CD4-positive, alpha-beta T cell treated with Interleukin-17A for 4 hours (primary cell): Measurements from ENCODE around the gene PCYOX1L.
"Not testable (repeated sequence)": the region's sequence is repeated elsewhere in the genome, so short reads cannot be mapped to it uniquely, and the experiment has no call there.

Experiments used
- DNase-seq: peaks from one replicate; pipeline ENCODE4 v3.0.0-alpha.2; 2020; ENCODE audit warnings: mixed read lengths

PCYOX1L gene

GRCh38 chr5:149389552-149390495 is 32.0 kb downstream of the PCYOX1L start:
- no peak for DNase-seq

DNA sequence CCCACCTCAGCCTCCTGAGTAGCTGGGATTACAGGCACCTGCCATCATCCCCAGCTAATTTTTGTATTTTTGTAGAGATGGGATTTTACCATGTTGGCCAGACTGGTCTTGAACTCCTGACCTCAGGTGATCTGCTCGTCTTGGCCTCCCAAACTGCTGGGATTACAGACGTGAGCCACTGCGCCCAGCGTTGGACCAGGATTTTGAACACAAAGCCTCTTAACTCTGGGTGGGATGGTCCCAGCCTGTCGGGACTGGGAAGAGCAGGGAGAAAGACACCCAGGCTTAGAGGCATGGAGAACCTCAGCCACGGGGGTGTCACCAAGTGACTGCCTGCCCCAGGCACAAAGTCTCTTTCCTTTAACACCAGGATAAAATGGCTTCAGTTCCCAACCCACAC is 33.2 kb downstream of the PCYOX1L start:
- not testable (repeated sequence) for DNase-seq

GRCh38 chr5:149391524-149391923 is 33.7 kb downstream of the PCYOX1L start:
- DNase-seq = no peak

- no peak for DNase-seq
Observed at GRCh38 chr5:149392718-149393117, 34.9 kb downstream of the PCYOX1L start.

GRCh38 chr5:149394996-149395395 is 37.1 kb downstream of the PCYOX1L start:
- DNase-seq = not testable (repeated sequence)

GRCh38 chr5:149397530-149397929 is 39.7 kb downstream of the PCYOX1L start:
- no peak for DNase-seq

DNA sequence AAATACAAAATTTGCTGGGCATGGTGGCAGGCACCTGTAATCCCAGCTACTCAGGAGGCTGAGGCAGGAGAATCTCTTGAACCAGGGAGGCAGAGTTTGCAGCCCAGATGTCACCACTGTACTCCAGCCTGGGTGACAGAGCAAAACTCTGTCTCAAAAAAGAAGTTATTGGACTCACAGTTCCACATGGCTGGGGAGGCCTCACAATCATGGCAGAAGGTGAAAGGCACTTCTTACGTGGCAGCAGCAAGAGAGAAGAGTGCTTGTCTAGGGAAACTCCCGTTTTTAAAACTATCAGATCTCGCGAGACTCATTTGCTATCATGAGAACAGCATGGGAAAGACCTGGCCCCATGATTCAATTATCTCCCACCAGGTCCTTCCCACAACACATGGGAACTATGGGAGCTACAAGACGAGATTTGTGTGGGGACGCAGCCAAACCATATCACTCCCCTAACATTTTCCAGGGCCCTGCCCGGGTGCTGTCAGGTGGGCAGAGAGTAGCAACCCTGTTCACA is 41.0 kb downstream of the PCYOX1L start:
- not testable (repeated sequence) for DNase-seq

DNA sequence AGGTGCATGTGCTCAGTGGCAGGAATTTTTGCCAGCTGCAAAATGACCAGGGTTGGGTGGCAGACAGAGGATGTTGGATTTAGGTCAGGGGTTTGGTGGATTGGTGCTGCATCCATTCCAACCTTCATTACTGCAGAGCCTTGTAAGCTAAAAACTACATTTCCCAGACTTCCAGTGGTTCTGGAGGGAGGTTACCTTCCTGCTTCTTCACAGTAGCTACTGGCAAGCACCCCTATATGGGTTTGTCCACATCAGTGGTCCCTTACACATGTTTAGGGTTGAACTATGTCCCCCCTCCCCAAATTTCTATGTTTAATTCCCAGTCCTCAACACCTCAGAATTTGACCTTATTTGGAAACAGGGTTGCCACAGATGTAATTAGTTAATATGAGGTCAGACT is 41.9 kb downstream of the PCYOX1L start:
- DNase-seq = no peak

- DNase-seq = no peak
Observed at GRCh38 chr5:149400304-149400703, 42.5 kb downstream of the PCYOX1L start.

DNA sequence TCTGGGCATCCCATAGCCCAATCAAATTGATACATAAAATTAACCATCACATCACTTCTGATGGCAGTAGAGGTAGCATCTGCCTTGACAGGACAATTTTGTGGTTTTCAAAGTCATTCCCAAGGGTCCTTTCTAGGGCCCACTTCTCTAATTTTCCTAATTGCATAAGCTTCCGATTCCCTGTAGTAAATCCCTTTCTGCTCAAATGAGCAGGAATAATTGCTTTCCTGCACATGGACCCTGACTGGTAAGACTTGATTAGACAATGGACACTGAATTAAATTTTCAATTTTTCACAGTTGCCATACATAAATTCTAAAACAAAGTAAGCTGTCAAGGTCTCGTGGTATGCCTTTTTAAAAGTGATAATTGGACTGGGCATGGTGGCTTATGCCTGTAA is 43.2 kb downstream of the PCYOX1L start:
- DNase-seq = no peak

- no peak for DNase-seq
Observed at GRCh38 chr5:149402291-149402690, 44.4 kb downstream of the PCYOX1L start.

- DNase-seq = no peak
Observed at GRCh38 chr5:149403923-149404745, 46.3 kb downstream of the PCYOX1L start.

DNA sequence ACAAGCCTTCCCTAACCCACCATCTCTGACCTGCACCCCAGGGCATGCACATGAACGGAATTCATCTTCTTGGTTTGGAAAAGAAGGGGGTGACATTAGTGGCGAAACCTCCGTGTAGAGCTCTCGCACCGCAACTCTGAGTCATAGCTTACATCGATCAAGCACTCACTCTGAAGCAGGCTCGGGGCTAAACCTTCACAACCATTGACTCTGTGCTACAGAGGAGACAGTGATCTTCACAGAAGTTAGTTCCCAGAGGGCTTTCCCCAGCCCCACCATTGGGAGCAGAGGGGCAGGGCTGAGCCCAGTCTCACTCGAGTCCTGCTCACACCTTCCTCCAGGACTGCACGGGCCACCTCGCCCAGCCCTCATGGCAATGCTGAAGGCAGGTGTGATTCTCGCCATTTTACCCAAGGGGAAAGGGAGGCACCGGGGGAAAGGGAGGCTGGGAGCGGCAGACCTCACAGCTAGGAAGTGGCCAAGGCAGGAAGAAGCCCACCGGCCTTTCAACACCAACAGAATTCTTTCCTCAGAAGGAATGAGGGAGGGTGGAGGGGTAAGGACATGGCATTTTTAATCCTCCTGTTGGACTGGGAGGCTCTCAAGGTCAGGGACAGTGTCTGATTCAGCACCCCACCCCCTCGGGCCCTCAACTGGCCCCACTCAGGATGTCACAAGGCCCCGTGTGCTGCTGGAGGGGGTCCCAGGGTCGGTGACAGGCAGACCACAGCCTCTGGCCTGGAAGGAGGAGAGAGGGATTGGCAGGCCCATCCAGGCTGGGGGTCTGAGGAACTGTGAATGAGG is 47.1 kb downstream of the PCYOX1L start:
- no peak for DNase-seq

DNA sequence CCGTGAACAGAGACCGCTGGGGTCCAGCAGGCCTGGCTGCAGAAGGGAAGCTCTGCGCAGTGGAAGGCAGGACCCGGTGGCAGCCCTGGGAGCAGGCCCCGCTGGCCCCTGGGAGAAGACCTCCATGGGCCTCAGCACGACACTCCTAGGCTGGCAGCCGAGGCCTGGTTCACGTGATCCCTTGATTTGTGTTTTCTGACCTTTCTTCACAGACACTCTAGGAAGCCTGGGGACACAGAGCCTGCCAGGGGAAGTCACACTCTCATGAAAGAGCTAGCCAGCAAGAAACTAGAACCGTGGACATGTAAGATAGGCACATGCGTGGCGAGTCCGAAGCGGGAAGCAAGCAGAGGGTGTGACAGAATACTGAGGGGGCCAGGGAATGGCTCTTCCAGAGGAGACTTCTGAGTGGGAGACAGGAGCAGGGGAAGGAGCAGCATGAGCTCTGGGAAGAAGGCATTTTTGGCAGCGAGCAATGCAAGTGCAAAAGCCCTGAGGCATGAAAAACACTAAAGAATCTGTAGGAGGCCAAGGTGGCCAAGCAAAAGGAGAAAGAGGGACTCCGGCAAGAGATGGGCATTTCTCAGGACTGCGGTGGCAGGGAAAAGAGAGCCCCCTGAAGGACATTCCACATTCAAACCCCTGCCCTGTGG is 47.8 kb downstream of the PCYOX1L start:
- no peak for DNase-seq

DNA sequence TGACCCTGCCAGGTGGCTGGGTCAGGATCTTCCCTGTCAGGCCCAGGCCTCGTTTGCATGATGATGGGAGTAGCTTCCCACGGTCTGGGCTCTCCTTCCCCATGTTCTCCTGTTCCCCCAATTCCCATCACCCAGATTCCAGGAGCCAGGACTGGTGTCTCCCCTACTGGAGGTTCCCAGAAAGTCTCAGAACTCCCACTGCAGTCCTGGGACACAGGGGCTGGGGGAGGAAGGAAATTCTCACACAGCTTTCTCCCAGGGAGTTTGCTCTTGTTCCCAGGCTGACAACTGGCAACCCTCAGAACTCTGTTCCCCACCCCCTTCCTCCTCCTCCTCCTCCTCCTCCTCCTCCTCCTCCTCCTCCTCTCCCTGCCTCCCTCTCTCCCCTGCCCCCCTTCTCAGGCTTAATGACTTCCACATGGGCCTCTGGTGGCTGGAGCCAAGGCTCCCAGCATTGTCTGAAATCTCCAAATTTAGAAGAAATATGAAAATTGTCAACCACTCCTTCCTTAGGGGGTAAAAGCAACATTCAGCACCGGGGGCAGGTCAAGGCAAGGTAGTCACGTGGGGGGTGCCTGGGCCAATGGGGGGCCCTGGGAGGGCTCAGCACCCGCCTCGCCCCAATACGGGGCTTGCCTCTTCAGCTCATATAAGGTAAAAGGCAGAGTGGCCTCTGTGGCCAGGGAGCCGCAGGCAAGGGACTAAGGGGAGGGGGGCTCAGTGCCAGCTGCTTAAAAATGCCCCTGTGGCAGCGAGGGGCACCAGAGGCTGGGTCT is 48.5 kb downstream of the PCYOX1L start:
- no peak for DNase-seq

DNA sequence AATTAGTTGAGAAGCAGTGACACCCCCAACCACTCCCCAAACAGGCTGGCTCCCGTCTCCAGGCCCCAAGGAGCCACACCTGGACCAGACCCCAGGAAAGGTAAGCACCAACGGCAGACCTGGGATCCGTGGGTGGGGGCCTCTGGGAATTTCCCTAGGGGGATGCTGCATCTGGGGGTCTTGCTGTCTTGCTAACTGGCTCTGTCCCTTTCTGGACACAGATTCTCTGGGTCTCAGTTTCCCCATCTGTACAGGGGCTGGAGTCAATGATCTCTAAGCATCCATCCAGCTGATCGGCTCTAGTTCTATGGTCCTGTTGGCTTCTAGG is 49.1 kb downstream of the PCYOX1L start:
- no peak for DNase-seq

GRCh38 chr5:149407323-149408251 is 49.7 kb downstream of the PCYOX1L start:
- DNase-seq = no peak

DNA sequence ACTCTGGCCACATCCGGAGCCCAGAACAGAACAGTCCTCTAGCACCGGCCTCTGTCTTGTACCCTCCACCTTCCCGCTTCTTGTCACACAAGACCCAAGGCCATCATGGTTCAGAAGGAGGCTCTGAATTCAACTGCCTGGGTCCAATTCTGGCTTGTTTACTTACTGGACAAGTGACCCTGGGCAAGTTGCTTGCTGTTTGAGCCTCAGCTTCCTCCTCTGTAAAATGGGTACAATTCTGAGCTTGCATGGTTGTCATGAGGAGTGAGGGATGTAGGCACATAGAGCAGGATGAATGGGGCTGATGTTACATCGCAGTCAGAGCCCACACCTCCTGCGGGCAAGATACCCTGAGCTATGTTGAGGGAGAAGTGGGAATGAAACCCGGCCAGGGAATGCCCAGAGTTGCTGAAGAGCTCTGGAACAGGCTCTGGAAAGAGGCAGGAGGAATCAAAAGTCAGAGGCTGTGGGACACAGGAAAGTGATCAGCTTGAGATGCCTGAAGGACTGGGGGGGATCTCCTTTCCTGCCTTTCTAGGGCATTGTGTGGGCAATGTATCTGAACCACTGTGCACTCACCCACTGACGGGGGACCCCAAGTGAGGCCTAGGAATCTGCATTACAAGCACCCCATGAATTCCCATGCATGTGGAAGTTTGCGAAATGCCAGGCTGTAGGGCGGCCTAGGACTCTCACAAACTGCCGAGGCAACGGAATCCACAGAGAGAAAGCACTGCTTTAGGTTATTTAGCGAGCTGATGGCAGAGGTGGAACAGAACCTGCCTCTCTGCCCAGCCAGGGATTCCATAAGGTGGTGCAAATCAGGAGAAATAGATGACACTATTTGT is 50.6 kb downstream of the PCYOX1L start:
- DNase-seq = no peak

- DNase-seq = no peak
Observed at GRCh38 chr5:149409268-149409948, 51.6 kb downstream of the PCYOX1L start.
